NCI-H510A (cell line): ENCODE measurements around the gene ERP27.

Source experiments
- DNase-seq: peaks from one replicate; lab custom pipeline; 2025; lab: John Stamatoyannopoulos, UW

The ERP27 gene

DNA sequence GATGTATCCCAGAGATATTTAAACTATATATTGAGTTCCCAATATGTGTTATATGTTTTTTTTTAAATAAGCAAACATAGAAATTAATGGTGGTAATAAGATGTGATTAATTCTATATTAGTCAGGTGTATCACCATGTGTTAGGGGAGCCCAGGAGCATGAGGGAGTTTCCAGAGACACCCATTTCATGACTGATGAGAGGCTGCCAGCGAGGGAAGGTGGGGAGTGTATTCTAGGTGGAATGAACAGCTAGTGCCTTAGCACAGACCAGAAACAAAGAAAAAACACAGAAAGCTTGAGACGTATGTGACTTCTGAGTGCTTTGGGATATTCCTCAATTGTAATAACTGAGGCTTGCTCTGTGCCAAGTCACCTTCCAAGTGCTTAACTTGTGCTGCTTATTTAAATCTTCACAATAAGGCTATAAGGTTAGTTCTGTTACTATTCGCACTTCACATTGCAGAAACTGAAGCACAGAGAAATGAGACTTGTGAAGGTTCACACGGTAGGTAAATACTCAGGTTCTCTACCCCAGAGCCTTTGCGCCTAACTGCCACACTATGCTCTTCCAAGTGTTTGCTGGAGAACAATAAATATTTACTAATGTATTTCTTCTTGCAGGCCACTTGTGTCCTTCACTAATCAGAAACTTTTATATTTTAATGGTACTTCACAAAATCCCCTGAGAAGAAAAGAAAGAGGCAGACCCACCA, 34.8 kb downstream of the ERP27 start:
- no peak for DNase-seq

DNA sequence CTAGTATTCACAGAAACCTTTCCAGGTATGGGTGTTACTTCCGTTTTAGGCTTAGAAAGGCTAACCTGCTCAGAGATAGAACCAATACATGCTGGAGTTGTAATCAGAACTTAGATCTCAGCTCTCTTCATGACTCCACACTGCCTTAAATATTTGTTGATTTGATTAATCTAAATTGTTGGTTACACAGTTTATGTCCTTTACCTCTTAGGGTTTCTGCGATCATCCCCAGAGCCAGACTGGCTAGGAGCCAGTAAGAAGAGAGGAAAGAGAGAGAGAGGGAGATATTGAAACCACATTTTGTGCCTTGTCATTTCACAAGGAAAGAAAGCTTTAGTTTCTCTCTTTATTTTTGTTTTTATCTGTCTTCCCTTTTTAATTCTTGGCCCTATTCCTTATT, 35.9 kb downstream of the ERP27 start:
- no peak for DNase-seq

DNA sequence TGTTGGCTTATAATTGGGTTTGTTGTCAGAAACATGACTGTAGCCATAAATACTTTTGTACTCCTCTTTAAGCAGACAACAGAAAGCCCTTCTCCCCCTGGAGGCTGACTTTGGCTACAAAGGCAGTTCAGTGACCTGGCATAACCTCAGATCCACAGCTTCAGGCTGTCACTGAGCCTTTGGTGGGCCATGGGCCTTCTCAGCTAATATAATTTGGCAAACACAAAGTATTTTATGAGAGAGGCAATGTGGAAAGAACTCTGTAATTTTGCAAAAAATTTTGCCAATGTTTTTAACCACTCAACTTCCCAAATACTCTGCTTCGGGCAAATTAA, 37.1 kb downstream of the ERP27 start:
- DNase-seq, result no peak

DNA sequence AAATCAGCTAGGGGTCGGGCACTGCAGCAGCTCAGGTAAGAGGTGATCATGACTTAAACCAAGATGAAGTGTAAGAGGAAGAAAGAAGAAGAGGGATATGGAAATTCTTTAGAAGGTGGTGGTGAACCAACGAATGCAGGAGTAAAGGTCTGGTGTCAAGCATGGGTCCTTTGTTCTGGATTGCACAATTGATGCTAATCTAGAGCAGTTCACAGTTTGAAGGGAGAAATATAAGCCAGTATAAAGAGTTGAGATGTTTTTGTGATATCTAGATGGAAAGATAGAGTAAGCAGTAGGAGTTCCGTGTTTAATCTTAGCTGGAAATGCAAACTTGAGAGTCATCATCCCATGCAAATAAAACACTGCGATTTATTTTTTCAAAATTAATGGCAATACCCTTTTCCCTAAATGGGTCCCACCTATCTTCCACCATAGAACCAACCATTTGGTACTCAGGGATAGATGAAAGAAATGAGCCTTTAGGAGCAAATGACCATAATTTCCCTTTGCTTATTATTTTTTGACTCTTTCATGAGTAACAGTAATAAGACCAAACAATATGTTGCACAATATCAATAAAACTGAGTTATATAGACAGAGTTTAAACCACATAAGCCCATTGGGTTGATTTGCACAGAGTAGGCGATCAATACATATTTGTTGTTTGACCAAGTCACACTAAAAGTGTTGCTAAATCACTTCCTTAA, 37.7 kb downstream of the ERP27 start:
- DNase-seq, result no peak

DNA sequence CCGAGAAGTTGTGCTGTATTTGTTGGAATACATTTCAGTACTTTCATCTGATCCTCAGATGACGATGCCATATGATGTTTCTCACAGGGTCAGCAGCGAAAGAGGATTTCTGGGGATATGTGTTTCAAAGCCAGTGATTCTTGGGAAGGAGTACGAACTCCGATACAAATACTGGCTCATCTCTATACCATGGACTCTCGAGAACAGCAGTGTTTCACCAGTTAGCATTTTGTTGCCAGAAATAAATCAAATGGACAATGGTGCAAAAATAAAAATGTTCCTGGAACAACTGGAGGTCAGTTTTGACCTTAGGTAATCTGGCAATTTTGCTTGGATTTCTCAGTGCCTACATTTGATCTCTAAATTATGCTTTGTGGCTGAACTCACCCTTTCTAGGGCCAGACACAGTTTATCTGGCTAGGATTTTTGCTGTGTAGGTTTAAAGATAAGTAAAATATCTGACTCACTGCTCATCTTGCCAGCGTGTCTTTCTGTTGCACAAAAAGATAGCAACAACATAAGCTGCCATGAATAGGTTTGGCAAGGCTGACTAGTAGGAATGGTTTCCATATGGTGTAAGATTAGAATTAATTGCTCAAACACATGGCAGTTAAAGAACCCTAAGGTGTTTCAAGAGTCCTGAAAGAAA, 41.7 kb downstream of the ERP27 start:
- no peak for DNase-seq

- no peak for DNase-seq
These were observed 44.7 kb downstream of the ERP27 start for GRCh38 chr12:14893506-14894250.

GRCh38 chr12:14892726-14893505, 45.4 kb downstream of the ERP27 start:
- no peak for DNase-seq

- DNase-seq, result no peak
These were observed 47.6 kb downstream of the ERP27 start for GRCh38 chr12:14890701-14891100.

GRCh38 chr12:14886271-14886670, 52.1 kb downstream of the ERP27 start:
- DNase-seq, result peak; percentile 61

- no peak for DNase-seq
These were observed 52.6 kb downstream of the ERP27 start, which contains the start of gene MGP for GRCh38 chr12:14885718-14886221. TSS of gene MGP (minus strand) at chr12:14885854. CDS start at chr12:14885791, 63 bp downstream.

DNA sequence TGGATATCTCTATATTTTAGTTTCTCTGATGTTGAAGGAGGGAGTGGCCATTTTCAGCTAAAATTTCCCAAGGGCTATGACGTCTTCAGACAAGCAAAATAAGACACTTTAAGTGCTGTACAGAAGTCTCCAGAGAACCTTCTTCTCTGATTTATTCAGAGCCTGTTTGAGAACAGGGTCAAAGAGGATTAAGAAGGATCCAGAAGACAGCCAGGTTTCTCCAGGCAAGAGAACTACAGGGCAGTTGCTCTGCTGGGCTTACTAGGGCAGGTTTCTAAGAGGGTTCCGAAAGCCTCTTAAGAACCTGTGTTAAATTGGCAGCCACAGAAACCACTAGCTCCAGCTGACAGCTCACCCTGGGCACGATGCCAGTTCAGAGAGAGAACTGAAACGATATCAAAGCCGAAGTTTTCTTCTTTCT, 53.9 kb downstream of the ERP27 start:
- peak; percentile 17 for DNase-seq

GRCh38 chr12:14883686-14884085, 54.7 kb downstream of the ERP27 start:
- no peak for DNase-seq

DNA sequence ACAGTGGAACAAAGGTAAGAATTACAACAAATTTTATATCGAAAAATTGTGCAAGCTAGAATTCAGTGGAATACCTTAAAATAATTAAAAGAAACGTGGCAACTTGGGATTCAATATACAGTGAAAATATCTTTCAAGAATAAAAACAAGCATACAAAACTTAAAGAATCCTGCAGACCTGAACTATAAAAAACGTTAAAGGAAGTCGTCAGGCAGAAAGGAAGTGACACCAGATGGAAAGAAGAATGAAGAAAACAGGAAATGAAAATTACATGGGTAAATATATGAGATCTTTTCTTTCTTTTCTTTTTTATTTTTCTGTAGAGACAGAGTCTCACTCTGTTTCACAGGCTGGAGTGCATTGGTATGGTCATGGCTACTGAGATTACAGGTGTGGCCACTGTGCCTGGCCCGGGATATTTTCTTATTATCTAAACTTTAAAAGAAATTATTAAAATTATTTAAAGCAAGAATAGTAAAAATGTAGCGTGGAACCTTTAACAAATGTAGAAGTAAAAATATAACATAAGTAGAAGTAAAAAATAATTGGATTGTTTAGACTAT, 57.4 kb downstream of the ERP27 start:
- DNase-seq, result no peak

GRCh38 chr12:14879222-14879933, 59.0 kb downstream of the ERP27 start:
- no peak for DNase-seq

GRCh38 chr12:14878488-14878887, 59.8 kb downstream of the ERP27 start:
- no peak for DNase-seq

GRCh38 chr12:14876833-14877232, 61.5 kb downstream of the ERP27 start:
- no peak for DNase-seq

- no peak for DNase-seq
These were observed 63.5 kb downstream of the ERP27 start for GRCh38 chr12:14874882-14875281.

DNA sequence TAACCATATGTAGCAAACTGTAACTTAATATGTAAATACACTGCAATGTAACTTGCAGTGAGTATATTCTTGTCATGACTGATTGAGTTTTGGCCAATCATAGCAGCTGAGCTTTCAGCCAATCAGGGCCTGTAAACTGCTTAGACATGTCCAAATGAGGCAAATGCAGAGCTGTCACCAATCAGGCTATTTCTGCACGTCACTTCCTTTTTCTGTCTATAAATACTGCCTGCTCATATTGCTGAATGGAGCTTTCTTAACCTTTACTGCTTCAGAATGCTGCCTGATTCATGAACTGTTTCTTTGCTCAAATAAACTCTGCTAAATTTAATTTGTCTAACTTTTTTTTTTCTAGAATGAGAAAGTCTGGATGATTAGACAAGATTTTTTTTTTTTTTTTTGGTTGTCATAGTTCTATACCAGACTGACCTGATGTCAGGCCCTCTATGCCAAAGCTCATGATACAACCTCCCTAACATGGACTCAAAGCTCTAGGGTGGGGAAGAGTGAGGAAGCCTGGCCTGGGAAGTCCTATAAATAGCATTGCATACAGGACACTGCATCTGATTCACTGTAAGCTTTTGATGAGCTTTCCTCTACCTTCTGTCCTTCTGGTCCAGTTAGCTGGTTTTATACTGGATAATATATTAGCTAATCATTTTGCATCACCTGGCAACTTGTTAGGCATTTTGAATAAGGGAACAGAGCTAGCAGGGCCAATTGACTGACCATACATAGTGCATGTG, 64.7 kb downstream of the ERP27 start:
- no peak for DNase-seq

- no peak for DNase-seq
These were observed 66.5 kb downstream of the ERP27 start for GRCh38 chr12:14871886-14872285.

- DNase-seq, result no peak
These were observed 67.1 kb downstream of the ERP27 start for GRCh38 chr12:14871247-14871646.
